HG03060 (cell line): Measurements from ENCODE around the gene RBM28.

Experiments
- ATAC-seq: cut with Tn5 transposase; IDR thresholded peaks from one replicate; pipeline ENCODE4 v1.9.1; 2021; ENCODE audit warnings: low read depth, moderate number of reproducible peaks; ENCODE audit not compliant: unreplicated experiment

The RBM28 gene

DNA sequence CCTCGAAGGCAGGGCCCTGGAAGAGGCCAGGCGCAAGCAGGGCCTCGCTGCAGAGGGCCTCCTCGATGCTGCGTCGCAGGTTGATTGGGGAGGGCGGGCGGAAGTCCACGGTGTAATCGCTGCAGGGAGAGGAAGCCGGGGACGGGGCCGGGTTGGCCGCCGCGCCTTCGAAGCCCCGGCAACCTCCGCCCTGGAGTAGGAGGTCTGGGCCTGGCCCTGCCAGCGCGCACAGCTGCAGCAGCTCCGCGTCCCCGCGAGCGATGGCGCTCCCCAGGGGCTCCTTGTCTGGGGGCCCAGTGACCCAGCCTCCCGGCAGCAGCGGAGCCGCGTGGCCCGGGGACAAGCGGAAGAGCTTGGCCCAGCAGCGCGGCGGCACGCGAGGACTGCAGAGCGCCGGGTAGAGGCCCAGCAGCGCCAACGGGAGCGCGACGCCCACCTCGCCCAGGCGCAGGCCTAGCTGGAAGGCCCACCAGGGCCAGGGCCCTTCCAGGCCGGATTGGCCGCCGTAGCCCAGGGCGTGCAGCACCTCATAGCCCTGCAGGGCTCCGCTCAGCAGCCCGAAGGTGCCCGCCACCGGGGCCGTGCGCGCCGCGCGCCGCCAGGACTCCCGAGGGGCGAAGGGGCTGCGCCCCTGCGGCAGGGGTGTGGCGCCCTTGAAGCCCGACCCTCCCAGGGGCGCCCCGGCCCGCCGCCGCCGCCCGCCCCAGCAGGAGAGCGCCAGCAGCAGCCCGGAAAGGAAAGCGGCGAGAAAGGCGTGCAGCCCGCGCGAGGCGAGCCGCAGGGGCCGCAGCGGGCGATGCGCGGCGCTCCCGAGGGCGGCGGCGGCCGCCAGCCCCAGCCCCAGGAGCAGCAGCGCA is 7.8 kb upstream of the RBM28 start:
- ATAC-seq = no peak

DNA sequence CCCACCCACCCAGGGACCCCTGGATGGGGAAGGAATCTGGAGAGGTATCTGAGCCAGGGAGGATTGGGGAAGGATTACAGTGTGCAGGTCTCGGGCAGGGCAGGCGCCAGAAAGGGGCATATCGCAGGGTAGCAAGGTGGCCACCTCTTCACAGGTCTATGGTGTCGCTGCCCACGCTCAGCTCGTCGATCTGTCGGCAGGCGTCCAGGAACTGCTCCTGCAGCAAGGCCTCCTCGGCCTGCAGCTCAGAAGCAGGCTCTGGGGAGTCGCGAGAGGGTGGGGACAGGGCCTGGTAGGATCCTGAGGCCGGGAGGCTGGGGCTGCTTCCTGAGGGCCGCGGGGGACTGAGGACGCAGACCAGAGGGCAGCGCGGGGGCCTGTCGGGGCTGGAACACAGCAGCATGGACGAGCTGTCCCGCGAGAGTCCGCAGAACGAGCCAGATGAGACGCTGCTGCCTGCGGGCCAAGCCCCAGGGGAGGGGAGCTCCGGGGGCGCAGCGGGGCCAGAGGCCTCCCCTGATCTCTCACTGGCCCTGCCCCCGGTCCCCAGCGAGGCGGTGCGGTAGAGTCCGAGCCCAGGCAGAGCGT is 7.1 kb upstream of the RBM28 start:
- ATAC-seq = no peak

DNA sequence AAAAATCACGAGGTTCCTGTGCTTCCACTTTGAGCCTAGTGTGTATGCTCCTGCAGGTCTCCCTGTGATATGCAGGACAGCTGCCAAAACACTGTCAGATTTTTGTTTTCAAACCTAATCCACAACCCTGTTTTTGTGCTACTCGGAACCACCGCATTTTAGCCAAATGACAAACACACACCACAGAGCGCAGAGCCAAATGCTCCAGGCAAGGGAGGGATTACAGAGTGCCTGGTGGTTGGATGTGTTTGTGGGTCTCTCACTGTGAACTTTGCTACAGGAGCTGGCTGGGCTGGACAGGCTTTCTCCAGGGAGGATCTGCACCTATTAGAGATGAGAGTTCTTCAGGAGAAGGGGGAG is 5.7 kb upstream of the RBM28 start:
- ATAC-seq = no peak

DNA sequence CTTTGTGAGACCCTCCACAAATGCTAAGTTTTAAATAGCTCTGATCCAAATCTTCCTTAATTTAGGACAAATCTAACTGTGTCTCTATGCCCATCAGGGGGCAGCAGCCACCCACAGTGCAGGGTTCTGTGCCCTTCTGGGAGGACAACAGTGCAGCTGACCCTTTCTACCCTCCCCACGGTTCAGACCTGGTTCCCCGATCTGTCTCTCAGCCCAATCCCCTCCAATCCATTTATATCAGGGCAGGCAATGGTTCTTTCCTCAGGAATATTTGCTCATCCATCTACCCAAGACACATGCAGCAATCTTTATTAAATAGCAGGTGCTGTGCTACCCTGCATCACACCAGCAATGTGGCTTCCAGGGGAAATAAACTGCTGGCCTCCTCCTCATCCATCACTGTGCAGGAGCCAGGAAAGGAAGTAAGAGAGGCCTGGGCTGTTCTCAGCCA is 4.0 kb upstream of the RBM28 start:
- ATAC-seq = no peak

DNA sequence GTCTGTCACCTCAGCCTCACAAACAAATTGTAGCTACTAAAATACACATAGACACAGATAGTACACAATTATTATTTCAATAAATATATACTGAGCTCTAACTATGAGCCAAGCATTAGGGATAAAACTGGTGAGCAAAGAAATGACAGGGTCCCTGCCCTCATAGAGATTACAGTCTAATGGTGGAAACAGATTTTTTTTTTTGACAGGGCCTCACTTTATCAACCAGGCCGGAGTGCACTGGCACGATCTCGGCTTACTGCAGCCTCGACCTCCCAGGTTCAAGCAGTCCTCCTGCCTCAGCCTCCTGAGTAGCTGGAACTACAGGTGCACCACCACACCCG is 695 bp upstream of the RBM28 start:
- ATAC-seq = no peak

DNA sequence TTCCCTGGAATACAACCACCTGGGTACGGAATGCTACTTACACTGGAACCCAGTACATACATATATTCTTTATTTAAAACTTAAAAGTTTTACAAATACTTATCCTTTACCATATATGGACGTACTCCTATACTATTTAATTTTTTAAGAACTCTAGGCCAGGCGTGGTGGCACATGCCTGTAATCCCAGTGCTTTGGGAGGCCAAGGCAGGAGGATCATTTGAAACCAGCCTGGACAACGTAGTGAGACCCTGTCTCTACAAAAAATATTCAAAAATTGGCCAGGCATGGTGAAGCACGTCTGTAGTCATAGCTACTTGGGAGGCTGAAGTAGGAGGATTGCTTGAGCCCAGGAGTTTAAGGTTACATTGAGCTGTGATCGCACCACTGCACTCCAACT is 2.0 kb downstream of the RBM28 start:
- no peak for ATAC-seq

DNA sequence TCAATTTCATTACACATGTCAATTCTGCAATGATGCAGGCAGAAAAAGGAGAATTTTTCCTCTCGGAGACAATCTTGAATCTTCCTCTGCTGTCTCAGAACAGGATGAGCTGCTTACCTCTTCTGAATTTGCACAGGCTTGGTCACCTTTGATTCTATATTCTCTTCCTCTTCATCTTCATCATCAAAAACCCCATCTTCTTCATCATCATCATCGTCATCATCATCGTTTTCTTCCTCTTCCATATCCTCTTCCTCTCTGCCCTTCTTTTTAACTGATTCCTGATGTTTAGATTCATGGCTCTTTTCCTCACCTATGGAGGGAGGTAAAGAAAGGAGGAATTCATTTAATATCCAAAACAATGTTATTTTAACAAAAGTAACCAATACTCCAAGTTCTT is 8.0 kb downstream of the RBM28 start:
- no peak for ATAC-seq

DNA sequence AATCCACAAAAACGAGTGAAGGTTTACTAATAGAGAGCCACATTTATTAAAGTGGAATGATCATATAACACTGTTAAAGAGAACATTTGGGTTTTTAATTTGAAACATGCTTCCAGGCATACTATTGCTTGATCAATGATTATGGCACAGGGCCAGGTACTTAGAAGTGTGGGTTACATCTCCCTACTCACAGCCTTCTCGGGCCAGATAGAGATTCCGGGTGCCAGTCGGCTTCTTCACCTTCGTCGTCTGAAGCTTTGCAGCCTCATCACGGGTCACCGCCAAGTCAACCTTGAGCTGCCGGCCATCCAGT is 19.4 kb downstream of the RBM28 start:
- no peak for ATAC-seq

DNA sequence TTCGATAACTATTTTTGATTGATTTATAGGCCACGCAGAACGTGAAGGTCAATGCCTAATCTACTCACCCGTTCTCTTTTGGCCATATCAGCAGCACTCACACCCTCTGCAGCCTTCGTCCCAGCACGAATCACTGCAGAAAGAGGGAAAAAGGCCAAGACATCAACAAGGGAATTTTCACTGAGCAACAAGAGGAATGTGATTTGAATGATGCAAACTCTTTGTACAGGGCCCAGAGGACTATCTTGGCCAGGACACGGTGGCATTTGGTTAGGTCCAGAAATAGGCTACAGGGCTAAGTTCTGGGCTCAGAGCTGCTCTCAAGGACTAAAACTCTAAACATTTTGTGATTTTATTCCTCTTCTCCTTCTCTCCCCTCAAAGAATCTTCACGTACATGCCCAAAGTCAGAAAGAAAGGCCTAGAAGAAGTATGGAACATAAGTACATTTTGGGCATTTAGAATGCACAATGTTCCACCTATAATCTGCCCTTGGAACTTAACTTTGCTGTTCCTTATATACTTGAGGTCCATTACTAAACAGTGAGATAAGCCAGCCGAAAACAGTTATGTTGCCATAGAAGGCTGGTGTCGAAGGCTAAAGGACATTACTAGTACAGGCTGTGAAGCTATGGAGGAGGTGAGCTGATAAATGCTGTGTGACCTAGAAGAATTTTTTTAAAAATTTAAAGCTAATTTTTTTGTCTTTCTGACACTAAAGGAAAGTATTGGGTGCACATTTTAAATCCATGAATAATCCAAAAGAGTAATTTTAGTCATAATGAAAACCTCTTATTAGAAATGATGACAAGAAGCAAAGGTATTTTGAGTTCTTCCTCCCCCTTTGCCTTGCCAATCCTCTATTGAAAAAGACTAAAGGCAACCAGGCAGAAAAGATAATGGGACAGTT is 20.0 kb downstream of the RBM28 start:
- ATAC-seq = no peak

DNA sequence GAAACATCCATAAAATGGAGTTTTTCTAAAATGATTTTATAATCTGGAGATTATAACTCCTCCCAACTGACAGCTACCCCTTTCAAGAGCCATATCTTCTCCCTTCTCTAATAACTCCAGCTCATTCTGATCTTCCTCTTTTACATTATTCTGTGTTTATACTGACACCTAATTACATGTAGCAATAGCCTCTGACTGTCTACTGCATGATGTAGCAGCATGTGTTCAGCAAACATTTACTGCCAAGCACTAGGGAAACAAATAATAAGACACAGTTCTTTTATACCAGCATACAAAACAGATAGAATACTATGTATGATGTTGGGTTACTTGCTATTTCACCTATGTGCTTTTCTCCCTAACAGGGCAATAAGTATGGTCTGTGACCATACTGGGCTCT is 20.7 kb downstream of the RBM28 start:
- no peak for ATAC-seq

DNA sequence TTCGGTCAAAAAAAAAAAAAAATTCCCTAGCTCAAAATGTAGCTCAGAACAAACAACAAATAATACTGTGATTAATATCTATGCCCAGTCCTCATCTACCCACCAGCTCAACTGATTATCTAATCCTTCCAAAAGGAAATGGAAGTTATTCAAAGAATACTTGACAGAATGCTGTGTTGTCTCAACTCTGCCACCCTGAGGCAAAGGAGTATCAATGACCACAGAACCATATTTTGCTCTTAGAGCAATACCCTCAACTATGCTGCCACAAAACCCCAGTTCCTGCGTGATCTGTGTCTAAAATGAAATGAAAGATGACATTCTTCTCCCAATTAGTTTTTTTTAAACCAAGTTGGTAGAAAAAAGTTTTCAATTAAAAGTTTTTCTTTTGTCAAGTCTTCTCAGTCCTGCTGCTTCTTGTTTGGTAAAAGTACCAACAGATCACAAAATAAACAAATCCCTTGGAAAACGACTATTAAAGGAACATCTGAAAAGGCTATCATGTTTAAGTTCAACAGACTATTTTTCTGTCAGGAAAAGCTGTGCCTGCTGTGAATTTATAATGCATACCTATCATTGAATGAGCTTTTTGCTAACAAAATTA is 21.6 kb downstream of the RBM28 start:
- no peak for ATAC-seq

DNA sequence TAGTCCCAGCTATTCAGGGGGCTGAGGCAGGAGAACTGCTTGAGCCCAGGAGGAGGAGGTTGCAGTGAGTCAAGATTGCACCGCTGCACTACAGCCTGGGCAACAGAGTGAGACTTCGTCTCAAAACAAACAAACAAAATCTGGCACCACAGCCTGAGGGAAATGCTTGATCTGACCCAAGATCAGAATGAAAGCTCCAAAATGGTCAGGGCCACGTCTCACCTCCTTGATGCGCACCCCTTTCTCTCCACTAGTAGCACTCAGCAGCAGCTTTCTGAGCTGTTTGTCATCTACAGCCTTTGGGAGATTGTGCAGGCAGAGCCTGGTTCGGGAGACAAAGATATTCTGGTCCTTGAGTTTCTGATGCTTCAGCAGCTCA is 22.7 kb downstream of the RBM28 start:
- no peak for ATAC-seq

DNA sequence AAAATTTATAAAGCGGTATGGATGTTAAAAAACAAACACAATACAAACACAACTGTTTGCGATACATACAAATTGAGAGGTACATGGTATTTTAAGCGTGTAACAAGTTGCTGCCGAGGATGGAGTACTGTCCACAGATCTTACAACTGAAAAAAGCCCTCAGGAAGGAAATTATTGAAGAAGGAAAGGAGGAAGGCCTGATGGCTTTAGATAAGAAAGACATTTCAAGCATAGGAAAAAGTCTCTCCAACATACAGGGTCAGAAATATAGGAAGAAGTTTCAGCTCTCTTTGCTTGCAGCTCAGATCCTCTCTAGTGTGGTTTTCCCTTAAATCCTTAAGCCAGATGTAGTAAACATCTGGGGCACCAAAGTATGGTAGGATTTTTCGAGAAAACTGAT is 25.0 kb downstream of the RBM28 start:
- ATAC-seq = no peak

DNA sequence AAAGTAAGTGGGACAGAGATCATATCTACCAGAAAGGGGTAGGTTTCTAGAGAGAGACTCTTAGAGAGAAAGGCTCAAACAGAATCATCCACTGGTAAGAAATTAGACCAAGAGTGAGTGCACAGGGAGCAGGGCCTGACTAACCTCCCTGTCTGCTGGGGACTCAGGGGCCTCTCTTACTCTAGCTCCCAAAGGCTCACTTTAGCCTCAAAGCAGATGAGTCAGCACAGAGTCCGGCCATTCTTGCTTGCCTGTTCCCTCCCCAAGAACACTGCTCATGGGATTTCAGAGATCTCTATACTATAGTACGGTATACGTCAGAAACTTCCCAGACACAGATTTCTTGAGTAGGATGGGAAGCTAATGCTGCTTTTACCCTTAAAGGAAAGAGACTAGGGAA is 32.7 kb downstream of the RBM28 start:
- no peak for ATAC-seq

DNA sequence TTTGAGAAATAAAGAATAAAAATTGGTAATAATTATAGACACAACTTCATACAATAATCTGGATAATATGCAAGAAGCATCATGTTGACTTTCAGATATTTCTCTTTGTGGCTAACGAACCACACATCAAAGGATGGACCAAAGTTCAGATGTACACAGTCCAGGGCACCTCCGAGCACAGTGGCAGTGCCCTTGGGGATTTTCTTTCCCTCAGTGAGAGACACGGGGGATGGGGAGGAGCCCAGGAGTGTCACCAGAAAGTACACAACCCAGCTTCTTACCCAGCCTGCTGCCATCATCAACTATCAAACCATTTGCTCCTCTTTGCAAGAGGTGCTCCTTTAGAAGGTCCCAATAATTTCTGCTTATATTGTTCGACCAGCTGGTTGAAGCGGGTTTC is 33.2 kb downstream of the RBM28 start:
- no peak for ATAC-seq

DNA sequence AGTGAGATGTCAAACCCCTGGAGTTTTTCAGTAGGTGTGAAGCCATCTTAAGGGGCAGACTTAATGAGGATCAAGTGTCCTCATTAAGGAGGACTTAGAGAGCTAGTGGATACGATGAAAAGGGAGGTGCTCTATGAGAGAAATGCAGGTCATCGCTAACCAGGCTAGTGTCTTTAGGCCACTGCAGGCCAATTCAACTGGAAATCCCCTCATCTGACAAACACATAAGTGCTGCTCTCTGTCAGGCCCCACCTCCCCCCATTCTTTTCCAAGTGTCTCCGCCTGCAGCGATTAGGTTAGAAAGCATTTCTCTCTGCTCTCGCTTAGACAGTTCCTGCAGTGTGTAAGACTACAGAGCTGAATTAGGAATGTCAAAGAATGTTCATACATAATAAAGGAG is 33.7 kb downstream of the RBM28 start:
- ATAC-seq = no peak

DNA sequence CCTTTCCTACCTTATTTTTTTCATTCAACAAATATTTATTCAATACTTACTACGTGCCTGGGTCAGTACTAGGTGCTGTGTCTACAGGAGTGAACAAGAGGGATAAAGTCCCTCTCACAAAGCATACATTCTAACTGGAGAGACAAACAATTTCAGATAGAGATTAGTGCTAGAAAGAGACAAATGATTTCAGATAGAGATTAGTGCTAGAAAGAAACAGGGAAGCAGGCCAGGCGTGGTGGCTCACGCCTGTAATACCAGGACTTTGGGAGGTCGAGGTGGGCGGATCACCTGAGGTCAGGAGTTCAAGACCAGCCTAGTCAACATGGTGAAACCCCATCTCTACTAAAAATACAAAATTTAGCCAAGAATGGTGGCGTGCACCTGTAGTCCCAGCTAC is 34.6 kb downstream of the RBM28 start:
- ATAC-seq = no peak

DNA sequence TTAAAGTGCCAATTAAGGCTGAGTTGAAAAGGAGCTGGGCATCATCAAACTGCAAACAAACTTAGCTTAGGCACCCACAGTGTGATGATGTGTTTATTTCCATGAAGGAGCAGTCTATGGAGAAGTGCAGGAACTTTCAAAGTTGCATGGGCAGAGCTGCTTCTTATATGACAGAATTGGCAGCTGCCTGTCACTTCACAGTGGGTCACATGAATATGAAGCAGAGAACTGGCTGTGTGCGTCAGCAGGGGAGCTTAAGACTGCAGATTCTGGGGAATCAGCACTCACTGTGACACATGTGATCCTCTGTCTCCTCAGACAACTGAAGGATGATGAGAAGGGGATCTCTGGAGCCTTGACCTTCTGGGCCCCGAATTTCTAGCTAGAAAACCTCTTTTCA is 36.6 kb downstream of the RBM28 start:
- ATAC-seq = no peak

DNA sequence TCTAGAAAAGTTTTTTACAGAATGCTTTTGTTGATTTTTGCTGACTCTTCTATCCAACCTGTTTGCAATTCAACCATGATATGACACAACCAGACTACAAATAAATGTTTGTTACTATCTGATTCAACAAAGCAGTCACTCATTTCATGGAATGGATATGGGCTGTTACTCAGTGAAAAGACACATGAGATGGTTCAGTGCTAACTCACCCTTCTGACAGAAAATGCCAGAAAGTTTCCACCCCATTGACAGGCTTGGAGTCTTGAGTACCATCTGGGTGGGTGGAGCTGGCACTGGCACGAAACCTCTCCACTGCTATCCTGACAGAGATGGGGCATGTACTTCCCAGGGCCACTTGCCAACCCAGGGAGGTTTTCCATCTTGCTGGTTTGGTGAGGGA is 39.5 kb downstream of the RBM28 start:
- no peak for ATAC-seq

DNA sequence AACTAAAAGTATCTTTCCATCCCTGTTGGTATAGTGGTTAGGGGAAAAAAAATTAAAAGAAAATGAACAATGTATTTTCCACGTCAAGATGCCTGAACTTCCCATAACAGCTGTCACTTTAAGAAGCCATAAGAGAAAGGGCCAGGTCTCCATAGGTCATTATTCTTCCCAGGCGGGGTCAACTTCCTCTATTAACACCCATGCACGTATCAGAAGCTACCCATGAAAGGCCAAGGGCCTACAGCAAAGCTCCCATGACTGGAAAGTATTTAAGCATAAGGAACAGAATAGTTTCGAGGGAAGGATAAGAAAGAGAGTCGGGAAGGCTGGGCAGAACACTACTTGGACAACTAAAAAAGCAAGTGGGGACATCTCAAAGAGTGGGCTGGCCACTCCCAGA is 40.1 kb downstream of the RBM28 start:
- no peak for ATAC-seq

DNA sequence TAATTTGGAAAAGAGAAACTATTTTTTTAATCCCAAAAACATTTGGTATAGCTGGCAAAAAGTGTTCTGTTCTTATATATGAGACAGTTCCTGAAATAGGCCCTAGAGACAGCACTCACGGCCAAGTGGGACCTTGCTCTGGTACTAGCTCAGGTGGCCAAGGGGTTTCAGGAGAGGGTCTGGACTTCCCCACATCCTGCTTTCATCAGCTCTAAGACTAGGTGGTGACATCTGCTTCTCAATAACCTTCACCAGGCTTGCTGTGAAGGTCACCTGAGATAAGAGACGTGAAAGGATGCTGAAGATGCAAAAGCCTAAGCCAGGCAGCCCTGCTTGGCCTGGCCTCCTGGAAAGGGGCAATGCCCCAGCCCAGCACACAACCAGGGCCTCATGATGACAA is 40.6 kb downstream of the RBM28 start:
- no peak for ATAC-seq
